CD14-positive monocyte (primary cell): Measurements from ENCODE around the gene FAM229B. TPM values are rescaled to one million over a fixed set of nuclear protein-coding genes. Genes with fewer than 3 reads are reported as not detected.

Experiments used
- DNase-seq, 3 donors: peaks; one replicate each; pipeline ENCODE4 v3.0.0-alpha.2; 2011 to 2022
- H2AFZ ChIP-seq: 2 replicates; pipeline ENCODE4 v1.6.0; 2012; ENCODE audit warnings: mild to moderate bottlenecking, low read depth, low read length, inconsistent platforms; ENCODE audit not compliant: insufficient read depth, poor library complexity, severe bottlenecking
- H3K27ac ChIP-seq, 2 donors: 1 replicate in 1 of 2; 2 replicates in 1 of 2; pipeline ENCODE4 v1.5.1; 2012 to 2013; ENCODE audit warnings: low read length in 2 of 2, control low read depth in 1 of 2, inconsistent platforms in 1 of 2, low read depth in 1 of 2, mild to moderate bottlenecking in 1 of 2
- H3K27me3 ChIP-seq, 2 donors: one replicate each; pipeline versions ENCODE4 v1.6.0 to v1.6.1; 2011 to 2013; ENCODE audit warnings: low read length in 2 of 2; ENCODE audit not compliant: control insufficient read depth in 2 of 2, insufficient read depth in 2 of 2
- H3K36me3 ChIP-seq, 2 donors: replicated peaks in 1 of 2; 1 replicate in 1 of 2; 2 replicates in 1 of 2; pipeline versions ENCODE4 v1.5.1 to v1.6.1; 2012 to 2013; ENCODE audit warnings: low read length in 2 of 2, control low read depth in 1 of 2, inconsistent platforms in 1 of 2, mild to moderate bottlenecking in 1 of 2; ENCODE audit not compliant: insufficient read depth in 2 of 2, control insufficient read depth in 1 of 2
- H3K4me1 ChIP-seq, 2 donors: 1 replicate in 1 of 2; 2 replicates in 1 of 2; pipeline versions ENCODE4 v1.5.1 to v1.6.1; 2012 to 2013; ENCODE audit warnings: low read length in 2 of 2, control low read depth in 1 of 2, inconsistent platforms in 1 of 2, mild to moderate bottlenecking in 1 of 2, moderate library complexity in 1 of 2; ENCODE audit not compliant: insufficient read depth in 2 of 2, control insufficient read depth in 1 of 2
- H3K4me2 ChIP-seq: replicated peaks from 2 replicates; pipeline ENCODE3; 2012; ENCODE audit warnings: low read length, moderate library complexity, mild to moderate bottlenecking; ENCODE audit not compliant: poor library complexity, severe bottlenecking; ENCODE audit errors: extremely low read depth
- H3K4me3 ChIP-seq, 3 experiments: fragments of 200-600 bp in 1 of 3; sonication (generic) in 1 of 3; replicated peaks in 1 of 3; 1 replicate in 2 of 3; 2 replicates in 1 of 3; pipeline ENCODE4 v1.5.1; 2011 to 2013; ENCODE audit warnings: low read length in 3 of 3, mild to moderate bottlenecking in 3 of 3, control low read depth in 2 of 3, low read depth in 2 of 3, inconsistent platforms in 1 of 3, moderate library complexity in 1 of 3
- H3K79me2 ChIP-seq: 2 replicates; pipeline ENCODE4 v1.6.0; 2012; ENCODE audit warnings: mild to moderate bottlenecking, control low read depth, inconsistent platforms, low read length, moderate library complexity; ENCODE audit not compliant: insufficient read depth
- H3K9ac ChIP-seq: 2 replicates; pipeline ENCODE4 v1.6.0; 2017; ENCODE audit warnings: low read length, mild to moderate bottlenecking; ENCODE audit not compliant: insufficient read depth, poor library complexity, severe bottlenecking
- H3K9me3 ChIP-seq, 2 donors: replicated peaks in 1 of 2; 1 replicate in 1 of 2; 2 replicates in 1 of 2; pipeline versions ENCODE4 v1.5.1 to v1.6.1; 2012 to 2013; ENCODE audit warnings: low read length in 2 of 2, control low read depth in 1 of 2; ENCODE audit not compliant: control insufficient read depth in 1 of 2, insufficient read depth in 1 of 2
- H4K20me1 ChIP-seq: 2 replicates; pipeline ENCODE4 v1.6.0; 2012; ENCODE audit warnings: mild to moderate bottlenecking, low read length, control low read depth, moderate library complexity; ENCODE audit not compliant: insufficient read depth
- H3K27ac Mint-ChIP-seq, 7 donors: one replicate each; pipeline ENCODE4 v1.8.0; 2020; ENCODE audit warnings: mild to moderate bottlenecking in 7 of 7, mixed read lengths in 7 of 7, moderate library complexity in 6 of 7, inconsistent platforms in 2 of 7
- H3K27me3 Mint-ChIP-seq, 3 donors: one replicate each; pipeline ENCODE4 v1.8.0; 2021 to 2022; ENCODE audit warnings: low read depth in 3 of 3, mild to moderate bottlenecking in 3 of 3, mixed read lengths in 3 of 3, moderate library complexity in 3 of 3, inconsistent platforms in 1 of 3
- H3K36me3 Mint-ChIP-seq, 2 donors: one replicate each; pipeline ENCODE4 v1.8.0; 2020; ENCODE audit warnings: mixed read lengths in 2 of 2, inconsistent platforms in 1 of 2, mild to moderate bottlenecking in 1 of 2
- H3K4me1 Mint-ChIP-seq: one replicate; pipeline ENCODE4 v1.8.0; 2020; ENCODE audit warnings: mild to moderate bottlenecking, mixed read lengths
- H3K4me3 Mint-ChIP-seq, 2 donors: one replicate each; pipeline ENCODE4 v1.8.0; 2020; ENCODE audit warnings: mild to moderate bottlenecking in 2 of 2, mixed read lengths in 2 of 2, moderate library complexity in 1 of 2
- H3K9me3 Mint-ChIP-seq, 7 donors: one replicate each; pipeline ENCODE4 v1.8.0; 2020 to 2022; ENCODE audit warnings: mixed read lengths in 7 of 7, mild to moderate bottlenecking in 6 of 7, moderate library complexity in 6 of 7, inconsistent platforms in 2 of 7
- CTCF ChIP-seq: fragments of 200-600 bp; IDR thresholded peaks from one replicate; pipeline ENCODE4 v1.8.0; 2022; ENCODE audit warnings: antibody characterized with exemption, mild to moderate bottlenecking
- WGBS: methylation state at CpG from one replicate; pipeline ENCODE4 v1.1.5; 2013; ENCODE audit warnings: missing lambda C conversion rate; ENCODE audit not compliant: insufficient coverage; 5-methylcytosine and 5-hydroxymethylcytosine counted together
- intact Hi-C, 2 donors: fragments of 100-400 bp; cut with micrococcal nuclease; formaldehyde crosslinking; loops; one replicate each; pipeline versions ENCODE4 v1.15.0 to v1.15.1; 2023
- polyA plus RNA-seq, 3 donors: library from polyadenylated mRNA; depleted of rRNA in 1 of 3; unstranded in 2 of 3; stranded (reverse) in 1 of 3; fragments of 300-500 nt in 2 of 3; fragments of >200 nt in 1 of 3; fragmentation: Illumina TruSeq in 2 of 3; gene quantifications; 1 replicate in 2 of 3; 2 replicates in 1 of 3; pipeline ENCODE4 v1.2.3, GENCODE V29; 2012 to 2021

FAM229B gene
- polyA plus RNA-seq, 3 donors: 0.03 to 0.64 TPM; not detected in 1

GRCh38 chr6:112054001-112054400 is 33.4 kb upstream of the FAM229B start, which contains the start of gene CCN6:
Gene CCN6 (plus strand): TSS chr6:112054104. CDS start chr6:112054358, 254 bp downstream.
- Histone ChIP-seq H2AFZ (no peak within 1 kb of the TSS), H4K20me1 (no peaks in the 10 kb centered on the region), H3K4me2 (no peak within 1 kb of the TSS), H3K4me3 (no peak within 1 kb of the TSS), H3K27me3 (no peaks in the 10 kb centered on the region), H3K36me3 (no peaks in the 10 kb centered on the region), H3K27ac (no peak within 1 kb of the TSS), H3K9ac (no peak within 1 kb of the TSS), H3K79me2 (no peaks in the 10 kb centered on the region), H3K4me1 (no peaks in the 10 kb centered on the region), H3K9me3 (no peaks in the 10 kb centered on the region)
- no peak for DNase-seq
- H3K36me3 Mint-ChIP-seq: no peaks in the 10 kb centered on the region
- no peaks in the 10 kb centered on the region for H3K27me3 Mint-ChIP-seq
- peak within 1 kb of the TSS in 1 of 7 donors; percentile 29 for H3K27ac Mint-ChIP-seq
- no peaks in the 10 kb centered on the region for H3K4me1 Mint-ChIP-seq
- no peak within 1 kb of the TSS for H3K4me3 Mint-ChIP-seq
- TF ChIP-seq CTCF: no peak
- no peaks in the 10 kb centered on the region for H3K9me3 Mint-ChIP-seq
- WGBS: 97% methylated on average over 4 of the region's 12 CpGs
- intact Hi-C loops: no loop called here

GRCh38 chr6:112054555-112055190 is 32.7 kb upstream of the FAM229B start:
- TF ChIP-seq CTCF: no peak

More at GRCh38 chr6:112054555-112055190, 32.7 kb upstream of the FAM229B start:
- intact Hi-C loops: no loop called here
- H3K27ac ChIP-seq: no peak overlapping the region
- WGBS: 94% methylated on average over 10 of the region's 10 CpGs
- no peak overlapping the region for H3K4me2 ChIP-seq
- H3K4me3 Mint-ChIP-seq: no peak overlapping the region
- H3K4me1 ChIP-seq: no peaks in the 10 kb centered on the region
- no peak overlapping the region for H2AFZ ChIP-seq
- H3K4me1 Mint-ChIP-seq: no peaks in the 10 kb centered on the region
- DNase-seq: no peak
- H3K36me3 Mint-ChIP-seq: no peaks in the 10 kb centered on the region
- H3K9me3 Mint-ChIP-seq: no peaks in the 10 kb centered on the region
- H3K79me2 ChIP-seq: no peaks in the 10 kb centered on the region
- H3K27ac Mint-ChIP-seq: peak overlapping the region in 1 of 7 donors; percentile 1
- no peaks in the 10 kb centered on the region for H3K27me3 Mint-ChIP-seq
- H3K4me3 ChIP-seq: no peak overlapping the region
- no peaks in the 10 kb centered on the region for H3K36me3 ChIP-seq
- H3K27me3 ChIP-seq: no peaks in the 10 kb centered on the region
- H3K9me3 ChIP-seq: no peaks in the 10 kb centered on the region
- H4K20me1 ChIP-seq: no peaks in the 10 kb centered on the region
- no peak overlapping the region for H3K9ac ChIP-seq
